ENCODE data around the gene RALB. TPM values are rescaled to one million over a fixed set of nuclear protein-coding genes. Genes with fewer than 3 reads are reported as not detected.
A peak's percentile ranks its signal among the peaks of the same experiment; 100 is the strongest.
"Not testable (repeated sequence)": the region's sequence is repeated elsewhere in the genome, so short reads cannot be mapped to it uniquely, and the experiment has no call there.

RALB gene
- polyA plus RNA-seq, 1 donor, result 48.5 TPM

DNA sequence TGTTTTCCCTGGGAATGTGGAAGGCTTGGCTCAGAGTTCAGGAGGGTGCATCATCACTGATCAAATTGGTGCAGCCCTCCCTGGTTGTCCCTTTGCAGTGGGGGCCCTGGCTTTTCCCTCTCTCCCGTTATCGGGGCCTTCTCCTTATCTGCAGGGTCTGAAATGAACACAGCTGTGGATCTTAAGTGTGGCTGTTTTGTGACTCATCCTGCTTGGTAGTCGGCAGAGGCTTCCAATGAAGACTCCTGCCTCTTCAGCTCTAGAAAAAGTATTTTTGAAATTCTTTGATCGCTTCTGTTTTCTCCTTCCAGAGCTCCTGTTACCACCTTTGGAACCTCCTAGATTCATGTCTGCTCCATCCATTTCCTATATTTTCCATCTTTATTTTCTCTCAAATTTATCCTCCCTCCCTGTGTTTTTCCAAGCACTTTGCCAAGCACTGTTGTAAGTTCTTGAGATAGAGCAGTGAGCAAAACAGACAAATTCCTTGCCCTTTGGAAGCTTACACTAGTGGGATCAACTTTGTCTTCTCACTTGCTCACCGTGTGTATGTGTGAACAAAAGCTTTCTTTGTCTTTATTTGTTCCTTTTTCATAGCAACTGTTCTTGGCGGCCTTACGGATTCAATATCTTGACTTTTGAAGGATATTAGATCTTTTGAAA, 45.7 kb downstream of the RALB start:
- no peak for DNase-seq

- no peak for DNase-seq
Observed at GRCh38 chr2:120299004-120299403, 46.4 kb downstream of the RALB start.

GRCh38 chr2:120299561-120299960, 46.9 kb downstream of the RALB start:
- no peak for DNase-seq

GRCh38 chr2:120300385-120300784, 47.7 kb downstream of the RALB start:
- DNase-seq, result no peak

- no peak for DNase-seq
Observed at GRCh38 chr2:120301284-120301683, 48.6 kb downstream of the RALB start.

DNA sequence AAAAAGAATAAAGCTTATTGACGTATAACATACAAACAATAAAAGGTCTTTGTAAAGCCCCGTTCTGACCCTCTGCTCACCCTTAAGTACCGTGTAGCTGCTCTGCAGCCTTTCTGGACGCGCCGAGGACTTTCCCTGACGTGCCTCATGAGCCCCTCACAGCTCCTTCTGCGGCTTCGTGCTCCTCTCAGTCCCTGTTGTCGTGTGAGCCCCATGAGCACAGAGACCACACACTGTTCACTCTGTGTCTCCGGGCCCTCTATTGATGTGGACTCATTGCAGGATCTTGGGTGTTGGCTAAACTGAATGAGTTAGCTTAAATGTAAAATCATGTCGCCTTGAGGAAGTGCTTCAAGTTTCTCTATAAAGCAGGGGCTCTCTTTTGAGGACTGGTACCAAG, 49.6 kb downstream of the RALB start:
- DNase-seq, result no peak

DNA sequence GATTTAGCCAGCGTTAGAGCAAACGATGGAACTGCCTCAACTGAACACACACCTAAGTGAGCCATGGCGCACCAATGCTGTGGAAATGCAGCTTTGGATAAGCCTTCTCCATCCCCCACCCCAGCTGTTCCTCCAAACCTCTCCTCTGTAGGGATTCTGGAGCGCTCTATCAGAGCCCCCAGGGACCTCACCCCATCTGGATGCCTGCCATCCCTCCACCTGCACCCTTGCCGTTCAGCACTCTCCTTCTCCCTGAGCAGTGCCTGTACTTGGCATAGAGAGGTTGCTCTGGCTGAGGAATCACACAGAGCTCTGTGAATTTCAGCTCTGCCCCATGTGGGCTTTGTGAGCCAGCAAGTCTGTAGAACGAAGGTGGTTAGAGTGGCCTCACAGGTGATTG, 50.5 kb downstream of the RALB start:
- DNase-seq, result no peak

DNA sequence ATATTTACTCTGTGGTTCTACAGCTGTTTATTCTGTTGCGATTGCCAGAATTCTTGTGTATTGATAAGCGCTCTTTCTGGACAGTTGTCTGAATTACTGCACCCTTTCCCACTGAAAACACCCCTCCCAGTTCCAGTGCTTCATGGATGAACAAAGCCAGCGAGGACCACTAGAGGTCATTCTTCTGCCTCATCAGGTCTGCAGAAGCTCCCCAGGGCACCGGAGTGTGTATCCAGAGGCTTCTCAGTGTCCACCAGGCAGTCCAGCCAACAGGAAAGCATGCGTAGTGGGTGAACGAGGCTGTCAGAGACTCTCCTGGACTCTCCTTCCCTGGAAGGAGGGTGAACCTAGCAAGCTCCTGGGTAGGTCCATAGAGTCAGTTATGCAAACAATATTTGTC, 52.6 kb downstream of the RALB start:
- no peak for DNase-seq

DNA sequence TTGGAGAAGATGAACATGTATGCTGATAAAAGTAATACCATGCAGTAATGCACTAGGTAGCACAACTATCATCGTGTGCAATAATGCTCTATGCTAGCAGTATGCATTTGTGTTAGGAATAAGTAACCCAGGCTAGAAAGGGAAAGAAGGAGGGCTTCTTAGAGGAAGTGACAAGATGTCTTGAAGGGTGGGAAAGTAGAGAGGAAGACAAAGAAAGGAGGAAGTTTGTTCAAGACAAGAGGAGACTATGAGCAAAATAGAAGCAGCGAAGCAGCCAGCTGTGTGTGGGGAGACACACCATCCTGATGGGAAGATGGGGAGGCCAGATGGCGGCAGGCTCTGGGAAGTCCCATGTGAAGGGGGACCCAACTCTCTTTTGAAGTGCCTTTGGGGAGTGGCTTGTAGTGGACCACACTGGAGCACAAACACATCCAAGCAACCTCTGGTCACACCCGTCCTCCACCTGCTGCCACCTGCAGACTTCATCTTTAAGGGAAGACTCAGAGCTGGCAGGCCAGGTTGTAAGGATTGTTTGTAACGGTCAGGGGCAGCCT, 53.4 kb downstream of the RALB start:
- no peak for DNase-seq

GRCh38 chr2:120307482-120307881, 54.8 kb downstream of the RALB start:
- DNase-seq, result no peak

- no peak for DNase-seq
Observed at GRCh38 chr2:120308038-120308910, 55.6 kb downstream of the RALB start.

GRCh38 chr2:120310136-120310535, 57.5 kb downstream of the RALB start:
- DNase-seq, result no peak

GRCh38 chr2:120310841-120311240, 58.2 kb downstream of the RALB start:
- not testable (repeated sequence) for DNase-seq

GRCh38 chr2:120312076-120312475, 59.4 kb downstream of the RALB start:
- no peak for DNase-seq

DNA sequence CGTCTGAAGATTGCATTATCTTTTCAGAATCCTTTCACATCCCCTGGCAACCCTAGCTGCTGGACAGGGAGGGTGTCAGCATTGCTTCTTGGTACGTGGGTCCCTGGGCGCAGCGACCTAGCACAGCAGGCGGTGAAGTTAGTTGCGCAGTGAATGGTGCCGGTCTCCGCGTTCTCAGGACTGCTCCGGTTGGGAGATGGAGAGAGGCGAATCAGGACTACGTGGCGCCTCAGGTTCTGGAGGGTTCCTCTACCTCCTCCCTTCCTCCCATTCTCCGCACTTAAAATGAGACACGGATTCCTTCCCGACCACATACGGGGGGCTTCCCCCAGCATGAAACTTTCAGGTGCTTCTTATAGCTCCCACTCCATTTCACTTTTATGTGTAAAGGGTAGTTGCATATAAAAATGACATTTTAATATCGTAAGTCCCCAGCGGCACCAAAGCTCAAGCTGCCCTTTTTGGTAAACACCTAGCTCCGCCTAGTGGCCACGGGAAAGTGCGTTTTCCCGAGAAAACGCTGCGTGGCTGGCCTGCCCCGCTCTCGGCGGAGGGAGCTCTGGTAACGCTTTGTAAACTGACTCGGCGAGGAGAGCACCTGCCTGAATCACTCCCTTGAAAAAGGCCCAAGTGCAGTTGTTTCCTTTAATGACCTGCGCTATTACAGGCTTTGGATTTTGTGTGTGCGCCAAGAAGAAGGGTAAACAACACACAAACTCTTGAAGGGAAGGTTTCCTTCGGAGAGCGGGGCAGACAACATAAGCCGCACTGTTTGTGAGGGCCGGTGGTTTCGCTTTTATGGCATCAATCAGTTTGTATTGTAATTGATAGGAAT, 60.4 kb downstream of the RALB start:
- DNase-seq, result peak; percentile 91

GRCh38 chr2:120313695-120314615, 61.3 kb downstream of the RALB start:
- no peak for DNase-seq

GRCh38 chr2:120314690-120315366, 62.2 kb downstream of the RALB start:
- no peak for DNase-seq

GRCh38 chr2:120315367-120316033, 62.8 kb downstream of the RALB start:
- no peak for DNase-seq

GRCh38 chr2:120316071-120316470, 63.4 kb downstream of the RALB start:
- no peak for DNase-seq

- DNase-seq, result no peak
Observed at GRCh38 chr2:120316528-120317179, 64.0 kb downstream of the RALB start.
